D721Med (cell line): ENCODE results near the gene CDC5L.
"Not testable (repeated sequence)": the region's sequence is repeated elsewhere in the genome, so short reads cannot be mapped to it uniquely, and the experiment has no call there.

Experiments used
- DNase-seq: peaks from one replicate; pipeline ENCODE4 v3.0.0; 2011; ENCODE audit warnings: low spot score; ENCODE audit not compliant: insufficient read length
- FAIRE-seq: peaks from 2 replicates; lab custom pipeline; 2011; peaks lifted over from hg19 to GRCh38; lab: Jason Lieb, UNC
- CTCF ChIP-seq: IDR thresholded peaks from 2 replicates; pipeline ENCODE4 v1.5.1; 2012; ENCODE audit warnings: mild to moderate bottlenecking, control low read depth; ENCODE audit not compliant: insufficient read depth; ENCODE audit errors: missing control alignments

Gene CDC5L

GRCh38 chr6:44342489-44342888, 45.0 kb upstream of the CDC5L start, which contains the start of gene SPATS1:
Gene SPATS1 (plus strand): TSS chr6:44342650. CDS start chr6:44343096, 446 bp downstream.
- FAIRE-seq (no peak), DNase-seq (no peak)
- TF ChIP-seq CTCF, result no peak

- FAIRE-seq, DNase-seq: not testable (repeated sequence)
These were observed 40.7 kb upstream of the CDC5L start for GRCh38 chr6:44346818-44347217.

DNA sequence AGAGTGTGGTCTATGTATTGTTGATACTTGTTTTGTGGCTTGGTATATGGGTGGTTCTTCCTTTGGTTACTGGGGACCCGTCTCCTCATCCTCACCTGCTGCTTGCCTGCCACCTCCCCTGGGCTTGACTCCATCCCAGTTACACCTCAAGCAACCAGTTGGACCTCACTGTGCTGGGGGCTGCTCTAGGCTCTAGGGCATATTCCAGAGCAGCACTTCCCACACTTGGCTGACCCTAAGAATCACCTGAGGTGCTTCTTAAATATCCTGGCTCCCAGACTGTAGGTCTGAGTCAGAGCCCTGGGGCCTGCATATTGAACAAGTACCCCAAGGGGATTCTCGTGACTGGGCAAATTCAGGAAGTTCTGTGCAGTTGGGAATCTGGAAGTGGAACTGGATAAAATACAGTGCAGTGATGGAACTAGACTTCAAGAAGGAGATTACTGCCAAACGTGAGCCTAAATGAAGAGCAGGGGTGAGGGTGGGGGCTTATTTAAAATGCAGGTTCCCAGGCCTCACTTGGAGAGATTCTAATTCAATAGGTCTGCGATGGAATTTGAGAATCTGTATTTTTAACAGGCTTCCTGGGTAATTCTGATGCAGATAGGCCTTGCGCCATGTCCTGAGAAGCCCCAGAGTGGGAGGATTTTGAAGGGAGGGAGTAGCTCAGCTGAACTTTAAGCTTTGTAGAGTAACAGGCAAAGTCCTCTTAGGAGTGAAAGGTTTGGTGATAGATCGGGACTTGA, 37.4 kb upstream of the CDC5L start:
- TF ChIP-seq CTCF, result no peak
- DNase-seq (no peak), FAIRE-seq (no peak)

- not testable (repeated sequence) for FAIRE-seq, DNase-seq
These were observed 36.9 kb upstream of the CDC5L start for GRCh38 chr6:44350650-44350994.

GRCh38 chr6:44352259-44352658, 35.2 kb upstream of the CDC5L start:
- DNase-seq, result no peak
- no peak for FAIRE-seq
- no peak for TF ChIP-seq CTCF

- no peak for TF ChIP-seq CTCF
- DNase-seq, result no peak
- FAIRE-seq, result no peak
These were observed 34.2 kb upstream of the CDC5L start for GRCh38 chr6:44353336-44353735.

GRCh38 chr6:44355640-44356039, 31.9 kb upstream of the CDC5L start:
- DNase-seq, result no peak
- no peak for TF ChIP-seq CTCF
- no peak for FAIRE-seq

DNA sequence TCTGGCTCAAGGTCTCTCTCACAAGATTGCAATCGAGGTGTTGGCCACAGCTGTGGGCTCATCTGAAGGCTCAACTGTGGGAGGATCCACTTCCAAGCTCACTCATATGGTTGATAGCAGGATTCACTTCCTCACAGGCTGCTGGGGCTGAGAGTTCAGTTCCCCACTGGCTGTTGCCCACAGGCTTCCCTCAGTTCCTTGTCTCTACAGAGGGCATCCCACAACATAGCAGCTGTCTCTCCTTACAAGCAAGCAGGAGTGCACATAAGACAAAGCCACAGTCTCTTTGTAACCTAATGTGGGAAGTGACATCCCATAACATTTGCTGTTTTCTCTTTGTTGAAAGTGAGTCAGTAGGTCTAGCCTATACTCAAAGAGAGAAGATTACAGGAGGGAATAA, 31.0 kb upstream of the CDC5L start:
- no peak for DNase-seq
- FAIRE-seq, result no peak
- no peak for TF ChIP-seq CTCF
